OCI-LY7 (cell line): ENCODE data around the gene CDC42SE1. TPM values are rescaled to one million over a fixed set of nuclear protein-coding genes. Genes with fewer than 3 reads are reported as not detected.

ENCODE experiments used
- BruUV-seq: library from RNA; stranded (reverse); fragments of 400-500 nt; replicated peaks from 2 replicates; lab custom pipeline; 2021; lab: Mats Ljungman, UMichigan
- CTCF ChIA-PET: fragments of 300-600 bp; sonication (Branson Sonifier 250); formaldehyde crosslinking; loops from one replicate; lab custom pipeline; 2022; ENCODE audit warnings: antibody characterized with exemption; ENCODE audit not compliant: unreplicated experiment; lab: Charles Lee
- POLR2A ChIA-PET: fragments of 300-600 bp; sonication (Branson Sonifier 250); formaldehyde crosslinking; loops from one replicate; lab custom pipeline; 2022; ENCODE audit warnings: antibody characterized with exemption; lab: Charles Lee
- DNase-seq: peaks from one replicate; pipeline ENCODE4 v3.0.0-alpha.2; 2015; ENCODE audit warnings: low spot score
- H2AFZ ChIP-seq: fragments of 200-600 bp; sonication (generic), shearing (Covaris generic); 2 replicates; pipeline ENCODE4 v1.6.1; 2014; ENCODE audit warnings: mild to moderate bottlenecking, antibody characterized with exemption, low read length, moderate library complexity
- H3K27ac ChIP-seq: fragments of 200-600 bp; sonication (generic); 2 replicates; pipeline ENCODE4 v1.5.1; 2014; ENCODE audit warnings: mixed run types, low read depth, mild to moderate bottlenecking, moderate library complexity, low read length, inconsistent platforms; ENCODE audit not compliant: poor library complexity, severe bottlenecking
- H3K36me3 ChIP-seq: fragments of 200-600 bp; sonication (generic); 2 replicates; pipeline ENCODE4 v1.6.1; 2014; ENCODE audit warnings: mild to moderate bottlenecking, antibody characterized with exemption, low read length, moderate library complexity, mixed read lengths; ENCODE audit not compliant: insufficient read depth
- H3K4me1 ChIP-seq: fragments of 200-600 bp; sonication (generic); 2 replicates; pipeline ENCODE4 v1.5.1; 2014; ENCODE audit warnings: mild to moderate bottlenecking, low read length; ENCODE audit not compliant: insufficient read depth, poor library complexity, severe bottlenecking
- H3K4me2 ChIP-seq: fragments of 200-600 bp; sonication (generic); 2 replicates; pipeline ENCODE4 v1.6.1; 2014; ENCODE audit warnings: mild to moderate bottlenecking, low read length
- H3K4me3 ChIP-seq: fragments of 200-600 bp; sonication (generic); 2 replicates; pipeline ENCODE4 v1.5.1; 2014; ENCODE audit warnings: mild to moderate bottlenecking, low read depth, low read length; ENCODE audit not compliant: poor library complexity, severe bottlenecking
- H3K79me2 ChIP-seq: fragments of 200-600 bp; sonication (generic); 2 replicates; pipeline ENCODE4 v1.6.1; 2016; ENCODE audit warnings: low read depth, mild to moderate bottlenecking, low read length, moderate library complexity, mixed read lengths; ENCODE audit not compliant: insufficient read depth
- H3K9me2 ChIP-seq: fragments of 200-600 bp; sonication (generic); 2 replicates; pipeline ENCODE4 v1.6.1; 2016; ENCODE audit warnings: mild to moderate bottlenecking, low read length, mixed read lengths; ENCODE audit not compliant: insufficient read depth
- H3K9me3 ChIP-seq: fragments of 200-600 bp; sonication (generic); 2 replicates; pipeline ENCODE4 v1.6.1; 2014; ENCODE audit warnings: mild to moderate bottlenecking, mixed run types, low read length, mixed read lengths
- H4K20me1 ChIP-seq: fragments of 200-600 bp; sonication (generic); 2 replicates; pipeline ENCODE4 v1.6.1; 2014; ENCODE audit warnings: mild to moderate bottlenecking, antibody characterized with exemption, low read length, moderate library complexity, mixed read lengths; ENCODE audit not compliant: insufficient read depth
- EZH2phosphoT487 ChIP-seq: fragments of 200-600 bp; sonication (generic); IDR thresholded peaks from 2 replicates; pipeline ENCODE4 v1.6.1; 2018; ENCODE audit warnings: low read depth, borderline replicate concordance, mild to moderate bottlenecking, mixed run types, antibody characterized with exemption, low read length, moderate library complexity, mixed read lengths
- intact Hi-C: fragments of 100-400 bp; cut with micrococcal nuclease; formaldehyde crosslinking; loops from one replicate; pipeline ENCODE4 v1.10.0; 2022; ENCODE audit not compliant: unreplicated experiment
- total RNA-seq, 2 experiments: library from RNA; depleted of rRNA in 1 of 2; stranded (reverse); fragments of >200 nt in 1 of 2; shearing (Covaris generic) in 1 of 2; gene quantifications; 2 replicates each; pipeline ENCODE4 v1.2.3, GENCODE V29; 2014 to 2022
- TF ChIP-seq, protein P1 (sequence below): fragments of 200-600 bp; sonication (generic); conservative IDR thresholded peaks from 2 replicates; pipeline ENCODE4 v1.5.1; 2014; ENCODE audit warnings: mild to moderate bottlenecking, antibody characterized with exemption, low read length, moderate library complexity, mixed read lengths

CDC42SE1 gene
- total RNA-seq, 2 experiments from 2014 or later, result 48.2 to 63.3 TPM

GRCh38 chr1:151067185-151067584 is 7.8 kb upstream of the CDC42SE1 start:
- DNase-seq, result no peak
- intact Hi-C loops, result no loop called here
- no peak overlapping the region for H2AFZ ChIP-seq
- ChIA-PET POLR2A (interaction anchor here (0.9 kb wide), 1 partner anchor 7 kb away, joined by 4 read pairs; the partner anchor contains the start of gene CDC42SE1), CTCF (no interaction called here)
- no peaks in the 10 kb centered on the region for H4K20me1 ChIP-seq
- TF ChIP-seq, protein P1, sequence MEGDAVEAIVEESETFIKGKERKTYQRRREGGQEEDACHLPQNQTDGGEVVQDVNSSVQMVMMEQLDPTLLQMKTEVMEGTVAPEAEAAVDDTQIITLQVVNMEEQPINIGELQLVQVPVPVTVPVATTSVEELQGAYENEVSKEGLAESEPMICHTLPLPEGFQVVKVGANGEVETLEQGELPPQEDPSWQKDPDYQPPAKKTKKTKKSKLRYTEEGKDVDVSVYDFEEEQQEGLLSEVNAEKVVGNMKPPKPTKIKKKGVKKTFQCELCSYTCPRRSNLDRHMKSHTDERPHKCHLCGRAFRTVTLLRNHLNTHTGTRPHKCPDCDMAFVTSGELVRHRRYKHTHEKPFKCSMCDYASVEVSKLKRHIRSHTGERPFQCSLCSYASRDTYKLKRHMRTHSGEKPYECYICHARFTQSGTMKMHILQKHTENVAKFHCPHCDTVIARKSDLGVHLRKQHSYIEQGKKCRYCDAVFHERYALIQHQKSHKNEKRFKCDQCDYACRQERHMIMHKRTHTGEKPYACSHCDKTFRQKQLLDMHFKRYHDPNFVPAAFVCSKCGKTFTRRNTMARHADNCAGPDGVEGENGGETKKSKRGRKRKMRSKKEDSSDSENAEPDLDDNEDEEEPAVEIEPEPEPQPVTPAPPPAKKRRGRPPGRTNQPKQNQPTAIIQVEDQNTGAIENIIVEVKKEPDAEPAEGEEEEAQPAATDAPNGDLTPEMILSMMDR, result no peak
- no peak for TF ChIP-seq EZH2phosphoT487
- no peaks in the 10 kb centered on the region for H3K9me3 ChIP-seq
- peaks cover 11% of the 10 kb centered on the region; the same call in 1 of the 2 replicates for H3K79me2 ChIP-seq
- H3K4me3 ChIP-seq, result no peak overlapping the region
- BruUV-seq, result no TSS peak
- peaks cover 18% of the 10 kb centered on the region for H3K4me1 ChIP-seq
- H3K4me2 ChIP-seq, result no peak overlapping the region
- no peak overlapping the region for H3K27ac ChIP-seq
- no peaks in the 10 kb centered on the region for H3K9me2 ChIP-seq
- peaks cover 24% of the 10 kb centered on the region for H3K36me3 ChIP-seq

GRCh38 chr1:151065089-151065645 is 5.7 kb upstream of the CDC42SE1 start:
- POLR2A ChIA-PET, result interaction anchor here (0.6 to 0.7 kb wide), 2 partner anchors 872 to 1048 kb away, joined by 3 read pairs; no protein-coding TSS in a partner anchor
- CTCF ChIA-PET, result no interaction called here
- intact Hi-C loops, result no loop called here
- Histone ChIP-seq H3K79me2 (peaks cover 28% of the 10 kb centered on the region; the same call in 1 of the 2 replicates), H3K27ac (no peak overlapping the region), H3K9me2 (no peaks in the 10 kb centered on the region), H3K9me3 (no peaks in the 10 kb centered on the region), H3K36me3 (peaks cover 24% of the 10 kb centered on the region), H3K4me3 (no peak overlapping the region), H3K4me2 (no peak overlapping the region), H2AFZ (no peak overlapping the region), H3K4me1 (peaks cover 24% of the 10 kb centered on the region), H4K20me1 (no peaks in the 10 kb centered on the region)
- no peak for DNase-seq
- no peak for TF ChIP-seq EZH2phosphoT487
- TF ChIP-seq, protein P1, result no peak
- BruUV-seq, result no TSS peak

DNA sequence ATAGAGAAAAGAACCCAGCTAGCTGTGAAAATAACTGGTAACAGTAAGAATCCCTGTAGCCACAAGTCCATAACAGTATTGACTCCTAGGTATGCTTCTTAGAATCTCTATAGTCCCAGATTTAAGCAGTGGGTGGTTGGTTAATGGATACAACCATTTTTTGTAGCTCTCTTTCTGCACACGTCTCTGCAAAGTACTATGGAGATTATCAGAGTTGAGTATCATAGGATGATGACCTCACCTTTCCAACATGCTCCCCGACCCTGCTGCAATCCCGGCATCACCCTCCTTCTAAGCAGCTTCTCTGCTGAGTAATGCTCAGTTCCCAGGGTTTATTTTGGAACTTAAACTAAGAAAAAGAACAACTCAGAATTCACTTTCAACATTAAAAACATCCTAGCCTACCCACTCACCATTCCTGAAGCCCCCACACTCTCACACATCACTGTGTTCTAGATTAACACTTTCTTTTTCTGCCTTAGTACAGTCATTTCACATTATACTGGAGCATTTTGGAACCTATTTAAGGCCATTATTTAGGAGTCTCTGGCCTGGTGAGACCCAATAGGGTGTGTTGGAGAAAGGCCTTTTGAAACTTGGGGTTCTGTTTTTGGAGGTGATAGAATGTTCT is 3.4 kb upstream of the CDC42SE1 start:
- H3K79me2 ChIP-seq, result peaks cover 43% of the 10 kb centered on the region
- TF ChIP-seq, protein P1, result no peak
- TF ChIP-seq EZH2phosphoT487, result no peak
- H3K9me2 ChIP-seq, result no peaks in the 10 kb centered on the region
- peaks cover 4% of the 10 kb centered on the region; the same call in 1 of the 2 replicates for H4K20me1 ChIP-seq
- ChIA-PET POLR2A (interaction anchor here (0.9 to 1.1 kb wide), 3 partner anchors 57 to 141 kb away, joined by 3 to 5 read pairs (median 4); partner anchors contain the start of genes MINDY1 and TNFAIP8L2), CTCF (no interaction called here)
- no peak overlapping the region for H3K27ac ChIP-seq
- no peak overlapping the region for H2AFZ ChIP-seq
- no peaks in the 10 kb centered on the region for H3K9me3 ChIP-seq
- no peak overlapping the region for H3K4me3 ChIP-seq
- intact Hi-C loops, result no loop called here
- H3K36me3 ChIP-seq, result peaks cover 20% of the 10 kb centered on the region
- H3K4me1 ChIP-seq, result peaks cover 18% of the 10 kb centered on the region
- DNase-seq, result no peak
- H3K4me2 ChIP-seq, result 0 out of 2 replicates have a peak overlapping the region, but pooled peaks have one; percentile 7
- BruUV-seq, result no TSS peak
